HCT116 (cell line): ENCODE data around the gene CTNND2. TPM values are rescaled to one million over a fixed set of nuclear protein-coding genes. Genes with fewer than 3 reads are reported as not detected.

Source experiments
- ATAC-seq: fragments of 200-7000 bp; cut with Tn5 transposase; 2 replicates; pipeline ENCODE4 v1.9.1; 2020; ENCODE audit warnings: mild to moderate bottlenecking, moderate library complexity
- BruUV-seq: library from RNA; stranded (reverse); fragments of 400-500 nt; replicated peaks from 2 replicates; lab custom pipeline; 2021; lab: Mats Ljungman, UMichigan
- CTCF ChIA-PET: fragments of 300-600 bp; sonication (Branson Sonifier 250); formaldehyde crosslinking; loops from one replicate; lab custom pipeline; 2021; ENCODE audit warnings: antibody characterized with exemption; lab: Charles Lee
- POLR2A ChIA-PET: fragments of 300-600, 350-600 bp; sonication (Branson Sonifier 250); formaldehyde crosslinking; loops from one replicate; lab custom pipeline; 2021; ENCODE audit warnings: antibody characterized with exemption; lab: Charles Lee
- RAD21 ChIA-PET, 2 experiments: fragments of 300-600 bp; sonication (Branson Sonifier 250); formaldehyde crosslinking; loops; one replicate each; lab custom pipeline; 2023; ENCODE audit warnings: low total read pairs in 2 of 2; ENCODE audit not compliant: uncharacterized antibody in 2 of 2, unreplicated experiment in 2 of 2, low non-redundant PET in 1 of 2; lab: Charles Lee
- DNase-seq: peaks from one replicate; pipeline ENCODE4 v3.0.0-alpha.2; 2010; ENCODE audit warnings: low read depth, low spot score
- H2AFZ ChIP-seq: fragments of 200-600 bp; shearing (Covaris generic), sonication (generic); 2 replicates; pipeline ENCODE4 v1.6.1; 2017; ENCODE audit warnings: low read depth, mixed run types, mixed read lengths, antibody characterized with exemption, low read length; ENCODE audit not compliant: poor library complexity, severe bottlenecking
- H3K27ac ChIP-seq: 2 replicates; pipeline ENCODE4 v1.5.1; 2012; ENCODE audit warnings: low read depth, low read length
- H3K27me3 ChIP-seq: fragments of 200-600 bp; sonication (generic); 2 replicates; pipeline ENCODE4 v1.6.1; 2016; ENCODE audit warnings: mixed run types, low read length, mixed read lengths; ENCODE audit not compliant: insufficient read depth
- H3K36me3 ChIP-seq, 2 experiments: fragments of 200-500 bp in 1 of 2; fragments of 200-600 bp in 1 of 2; sonication (Bioruptor generic) in 1 of 2; sonication (generic) in 1 of 2; 2 replicates each; pipeline versions ENCODE4 v1.5.1 to v1.6.1; 2014 to 2016; ENCODE audit warnings: low read length in 2 of 2, inconsistent platforms in 1 of 2, mixed read lengths in 1 of 2, mixed run types in 1 of 2; ENCODE audit not compliant: insufficient read depth in 2 of 2, control insufficient read depth in 1 of 2
- H3K4me1 ChIP-seq, 2 experiments: fragments of 200-600 bp in 1 of 2; sonication (generic) in 1 of 2; 2 replicates each; pipeline versions ENCODE4 v1.5.1 to v1.6.1; 2012 to 2017; ENCODE audit warnings: low read length in 2 of 2, inconsistent platforms in 1 of 2, mild to moderate bottlenecking in 1 of 2, mixed read lengths in 1 of 2, mixed run types in 1 of 2, moderate library complexity in 1 of 2; ENCODE audit not compliant: insufficient read depth in 2 of 2, control insufficient read depth in 1 of 2
- H3K4me2 ChIP-seq: fragments of 200-600 bp; sonication (generic); 2 replicates; pipeline ENCODE4 v1.6.1; 2017; ENCODE audit warnings: mixed run types, low read length, mixed read lengths
- H3K4me3 ChIP-seq, 2 experiments: fragments of 200-600 bp in 1 of 2; sonication (generic) in 1 of 2; replicated peaks in 1 of 2; 2 replicates each; pipeline ENCODE4 v1.5.1; 2011 to 2016; ENCODE audit warnings: low read length in 2 of 2, control low read depth in 1 of 2, low read depth in 1 of 2, mild to moderate bottlenecking in 1 of 2, mixed read lengths in 1 of 2, mixed run types in 1 of 2
- H3K79me2 ChIP-seq: fragments of 200-600 bp; sonication (generic); 2 replicates; pipeline ENCODE4 v1.6.1; 2017; ENCODE audit warnings: mild to moderate bottlenecking, mixed run types, low read length, moderate library complexity, mixed read lengths; ENCODE audit not compliant: insufficient read depth
- H3K9ac ChIP-seq: fragments of 200-600 bp; sonication (generic); 2 replicates; pipeline ENCODE4 v1.6.1; 2016; ENCODE audit warnings: low read length, mixed read lengths
- H3K9me2 ChIP-seq: fragments of 200-600 bp; sonication (generic), shearing (Covaris generic); 2 replicates; pipeline ENCODE4 v1.6.1; 2017; ENCODE audit warnings: mixed run types, mild to moderate bottlenecking, moderate library complexity; ENCODE audit not compliant: insufficient read depth
- H3K9me3 ChIP-seq, 2 experiments: fragments of 200-500 bp in 1 of 2; fragments of 200-600 bp in 1 of 2; sonication (Bioruptor generic) in 1 of 2; sonication (generic) in 1 of 2; 2 replicates each; pipeline ENCODE4 v1.6.1; 2014 to 2017; ENCODE audit warnings: low read length in 2 of 2, mixed read lengths in 2 of 2, inconsistent platforms in 1 of 2, low read depth in 1 of 2, mild to moderate bottlenecking in 1 of 2, mixed run types in 1 of 2, moderate library complexity in 1 of 2; ENCODE audit not compliant: control insufficient read depth in 1 of 2, insufficient read depth in 1 of 2
- H4K20me1 ChIP-seq: fragments of 200-600 bp; sonication (generic), shearing (Covaris generic); 2 replicates; pipeline ENCODE4 v1.6.1; 2017; ENCODE audit warnings: mixed run types, mild to moderate bottlenecking, moderate library complexity; ENCODE audit not compliant: insufficient read depth
- CEBPB ChIP-seq: IDR thresholded peaks from 2 replicates; pipeline ENCODE4 v1.6.1; 2012; ENCODE audit warnings: low read depth
- EGR1 ChIP-seq: IDR thresholded peaks from 2 replicates; pipeline ENCODE4 v1.6.1; 2012; ENCODE audit warnings: low read depth
- EZH2 ChIP-seq: fragments of 200-600 bp; sonication (generic); IDR thresholded peaks from 2 replicates; pipeline ENCODE4 v1.6.1; 2017; ENCODE audit warnings: antibody characterized with exemption, mixed run types
- EZH2phosphoT487 ChIP-seq: fragments of 200-600 bp; IDR thresholded peaks from 2 replicates; pipeline ENCODE4 v1.6.1; 2018; ENCODE audit warnings: antibody characterized with exemption, borderline replicate concordance
- JUND ChIP-seq: IDR thresholded peaks from 2 replicates; pipeline ENCODE4 v1.6.1; 2012
- POLR2A ChIP-seq: IDR thresholded peaks from 2 replicates; pipeline ENCODE4 v1.7.0; 2011; ENCODE audit warnings: borderline replicate concordance; ENCODE audit not compliant: insufficient read depth, insufficient read length; ENCODE audit errors: extremely low read depth
- SIN3A ChIP-seq: IDR thresholded peaks from 2 replicates; pipeline ENCODE4 v1.6.1; 2012; ENCODE audit warnings: low read depth
- SP1 ChIP-seq: IDR thresholded peaks from 2 replicates; pipeline ENCODE4 v1.6.1; 2012; ENCODE audit warnings: low read depth
- SRF ChIP-seq: IDR thresholded peaks from 2 replicates; pipeline ENCODE4 v1.6.1; 2012; ENCODE audit warnings: low read depth
- YY1 ChIP-seq: IDR thresholded peaks from 2 replicates; pipeline ENCODE4 v1.6.1; 2011; ENCODE audit warnings: low read length, low read depth, moderate library complexity, mild to moderate bottlenecking; ENCODE audit not compliant: insufficient replicate concordance; ENCODE audit errors: extremely low read depth
- ZFX ChIP-seq: fragments of 450-650 bp; IDR thresholded peaks from 2 replicates; pipeline ENCODE4 v1.6.1; 2017
- intact Hi-C: fragments of 100-400 bp; cut with micrococcal nuclease; formaldehyde crosslinking; loops from 2 replicates; pipeline ENCODE4 v1.10.0; 2022
- total RNA-seq: library from RNA; stranded (reverse); gene quantifications from one replicate; pipeline ENCODE4 v1.2.1, GENCODE V29; 2021; ENCODE audit not compliant: unreplicated experiment
- TF ChIP-seq, protein P1 (sequence below), 3 experiments: fragments of 200-600 bp in 1 of 3; sonication (generic) in 1 of 3; IDR thresholded peaks in 2 of 3; conservative IDR thresholded peaks in 1 of 3; 2 replicates each; pipeline ENCODE4 v1.5.1; 2012 to 2017; ENCODE audit warnings: low read depth in 2 of 3, low read length in 2 of 3, antibody characterized with exemption in 1 of 3, borderline replicate concordance in 1 of 3, control low read depth in 1 of 3, mild to moderate bottlenecking in 1 of 3, mixed read lengths in 1 of 3, mixed run types in 1 of 3, moderate library complexity in 1 of 3; ENCODE audit not compliant: insufficient read depth in 1 of 3
- TF ChIP-seq, protein P2 (sequence below): IDR thresholded peaks from 2 replicates; pipeline ENCODE4 v1.6.1; 2011; ENCODE audit warnings: mild to moderate bottlenecking, low read length, moderate library complexity; ENCODE audit not compliant: insufficient replicate concordance; ENCODE audit errors: extremely low read depth
- TF ChIP-seq, protein P3 (sequence below): IDR thresholded peaks from 2 replicates; pipeline ENCODE4 v1.6.1; 2012
- TF ChIP-seq, protein P4 (sequence below): IDR thresholded peaks from 2 replicates; pipeline ENCODE4 v1.6.1; 2012; ENCODE audit warnings: low read depth
- TF ChIP-seq, protein P5 (sequence below): IDR thresholded peaks from 2 replicates; pipeline ENCODE4 v1.6.1; 2012

Gene CTNND2
- total RNA-seq, 1 experiment from 2014 or later: not detected

DNA sequence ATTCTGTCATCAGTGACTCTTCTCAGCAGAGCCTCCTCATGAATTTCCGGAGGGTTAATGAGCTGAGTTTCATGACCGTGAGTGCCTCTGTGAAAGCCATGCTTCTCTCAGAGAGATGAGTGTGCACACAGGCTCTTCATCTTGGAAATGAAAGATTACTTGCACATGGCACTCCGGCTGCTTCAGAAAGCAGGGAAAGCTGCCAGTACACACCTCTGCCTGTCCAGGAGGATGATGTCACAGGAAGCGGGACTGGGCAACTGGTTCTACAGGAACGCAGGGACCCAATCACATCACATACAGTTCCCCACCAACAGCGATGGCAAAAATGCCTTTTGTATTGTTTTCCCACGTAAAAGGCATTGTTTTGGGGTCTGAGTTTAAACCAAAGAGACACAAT, 857.2 kb downstream of the CTNND2 start:
- no peak overlapping the region for H2AFZ ChIP-seq
- H3K79me2 ChIP-seq: no peaks in the 10 kb centered on the region
- no peak for ATAC-seq
- RAD21 ChIA-PET: no interaction called here
- H4K20me1 ChIP-seq: no peaks in the 10 kb centered on the region
- H3K36me3 ChIP-seq: no peaks in the 10 kb centered on the region
- TF ChIP-seq YY1 (no peak), EGR1 (no peak), POLR2A (no peak), EZH2 (no peak), JUND (no peak), CEBPB (no peak), SRF (no peak), ZFX (no peak), SIN3A (no peak), EZH2phosphoT487 (no peak), SP1 (no peak)
- TF ChIP-seq, protein P1, sequence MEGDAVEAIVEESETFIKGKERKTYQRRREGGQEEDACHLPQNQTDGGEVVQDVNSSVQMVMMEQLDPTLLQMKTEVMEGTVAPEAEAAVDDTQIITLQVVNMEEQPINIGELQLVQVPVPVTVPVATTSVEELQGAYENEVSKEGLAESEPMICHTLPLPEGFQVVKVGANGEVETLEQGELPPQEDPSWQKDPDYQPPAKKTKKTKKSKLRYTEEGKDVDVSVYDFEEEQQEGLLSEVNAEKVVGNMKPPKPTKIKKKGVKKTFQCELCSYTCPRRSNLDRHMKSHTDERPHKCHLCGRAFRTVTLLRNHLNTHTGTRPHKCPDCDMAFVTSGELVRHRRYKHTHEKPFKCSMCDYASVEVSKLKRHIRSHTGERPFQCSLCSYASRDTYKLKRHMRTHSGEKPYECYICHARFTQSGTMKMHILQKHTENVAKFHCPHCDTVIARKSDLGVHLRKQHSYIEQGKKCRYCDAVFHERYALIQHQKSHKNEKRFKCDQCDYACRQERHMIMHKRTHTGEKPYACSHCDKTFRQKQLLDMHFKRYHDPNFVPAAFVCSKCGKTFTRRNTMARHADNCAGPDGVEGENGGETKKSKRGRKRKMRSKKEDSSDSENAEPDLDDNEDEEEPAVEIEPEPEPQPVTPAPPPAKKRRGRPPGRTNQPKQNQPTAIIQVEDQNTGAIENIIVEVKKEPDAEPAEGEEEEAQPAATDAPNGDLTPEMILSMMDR (IDR thresholded peaks at IDR 0.05 in 2 of 3, conservative IDR thresholded peaks at IDR 0.05 in 1 of 3; ENCODE audit: borderline replicate concordance in 1 of 3, insufficient read depth in 1 of 3, low read depth in 2 of 3, low read length in 2 of 3): no peak
- TF ChIP-seq, protein P2, sequence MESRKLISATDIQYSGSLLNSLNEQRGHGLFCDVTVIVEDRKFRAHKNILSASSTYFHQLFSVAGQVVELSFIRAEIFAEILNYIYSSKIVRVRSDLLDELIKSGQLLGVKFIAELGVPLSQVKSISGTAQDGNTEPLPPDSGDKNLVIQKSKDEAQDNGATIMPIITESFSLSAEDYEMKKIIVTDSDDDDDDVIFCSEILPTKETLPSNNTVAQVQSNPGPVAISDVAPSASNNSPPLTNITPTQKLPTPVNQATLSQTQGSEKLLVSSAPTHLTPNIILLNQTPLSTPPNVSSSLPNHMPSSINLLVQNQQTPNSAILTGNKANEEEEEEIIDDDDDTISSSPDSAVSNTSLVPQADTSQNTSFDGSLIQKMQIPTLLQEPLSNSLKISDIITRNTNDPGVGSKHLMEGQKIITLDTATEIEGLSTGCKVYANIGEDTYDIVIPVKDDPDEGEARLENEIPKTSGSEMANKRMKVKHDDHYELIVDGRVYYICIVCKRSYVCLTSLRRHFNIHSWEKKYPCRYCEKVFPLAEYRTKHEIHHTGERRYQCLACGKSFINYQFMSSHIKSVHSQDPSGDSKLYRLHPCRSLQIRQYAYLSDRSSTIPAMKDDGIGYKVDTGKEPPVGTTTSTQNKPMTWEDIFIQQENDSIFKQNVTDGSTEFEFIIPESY: no peak
- TF ChIP-seq, protein P3, sequence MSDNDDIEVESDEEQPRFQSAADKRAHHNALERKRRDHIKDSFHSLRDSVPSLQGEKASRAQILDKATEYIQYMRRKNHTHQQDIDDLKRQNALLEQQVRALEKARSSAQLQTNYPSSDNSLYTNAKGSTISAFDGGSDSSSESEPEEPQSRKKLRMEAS: no peak
- TF ChIP-seq, protein P4, sequence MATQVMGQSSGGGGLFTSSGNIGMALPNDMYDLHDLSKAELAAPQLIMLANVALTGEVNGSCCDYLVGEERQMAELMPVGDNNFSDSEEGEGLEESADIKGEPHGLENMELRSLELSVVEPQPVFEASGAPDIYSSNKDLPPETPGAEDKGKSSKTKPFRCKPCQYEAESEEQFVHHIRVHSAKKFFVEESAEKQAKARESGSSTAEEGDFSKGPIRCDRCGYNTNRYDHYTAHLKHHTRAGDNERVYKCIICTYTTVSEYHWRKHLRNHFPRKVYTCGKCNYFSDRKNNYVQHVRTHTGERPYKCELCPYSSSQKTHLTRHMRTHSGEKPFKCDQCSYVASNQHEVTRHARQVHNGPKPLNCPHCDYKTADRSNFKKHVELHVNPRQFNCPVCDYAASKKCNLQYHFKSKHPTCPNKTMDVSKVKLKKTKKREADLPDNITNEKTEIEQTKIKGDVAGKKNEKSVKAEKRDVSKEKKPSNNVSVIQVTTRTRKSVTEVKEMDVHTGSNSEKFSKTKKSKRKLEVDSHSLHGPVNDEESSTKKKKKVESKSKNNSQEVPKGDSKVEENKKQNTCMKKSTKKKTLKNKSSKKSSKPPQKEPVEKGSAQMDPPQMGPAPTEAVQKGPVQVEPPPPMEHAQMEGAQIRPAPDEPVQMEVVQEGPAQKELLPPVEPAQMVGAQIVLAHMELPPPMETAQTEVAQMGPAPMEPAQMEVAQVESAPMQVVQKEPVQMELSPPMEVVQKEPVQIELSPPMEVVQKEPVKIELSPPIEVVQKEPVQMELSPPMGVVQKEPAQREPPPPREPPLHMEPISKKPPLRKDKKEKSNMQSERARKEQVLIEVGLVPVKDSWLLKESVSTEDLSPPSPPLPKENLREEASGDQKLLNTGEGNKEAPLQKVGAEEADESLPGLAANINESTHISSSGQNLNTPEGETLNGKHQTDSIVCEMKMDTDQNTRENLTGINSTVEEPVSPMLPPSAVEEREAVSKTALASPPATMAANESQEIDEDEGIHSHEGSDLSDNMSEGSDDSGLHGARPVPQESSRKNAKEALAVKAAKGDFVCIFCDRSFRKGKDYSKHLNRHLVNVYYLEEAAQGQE: no peak
- TF ChIP-seq, protein P5, sequence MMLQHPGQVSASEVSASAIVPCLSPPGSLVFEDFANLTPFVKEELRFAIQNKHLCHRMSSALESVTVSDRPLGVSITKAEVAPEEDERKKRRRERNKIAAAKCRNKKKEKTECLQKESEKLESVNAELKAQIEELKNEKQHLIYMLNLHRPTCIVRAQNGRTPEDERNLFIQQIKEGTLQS: no peak
- TF ChIP-seq, all 23 proteins: peak for 0
- Histone ChIP-seq H3K9me2 (no peaks in the 10 kb centered on the region), H3K9me3 (no peaks in the 10 kb centered on the region), H3K4me1 (no peaks in the 10 kb centered on the region), H3K27me3 (peaks cover 32% of the 10 kb centered on the region), H3K4me2 (no peak overlapping the region), H3K9ac (no peak overlapping the region), H3K27ac (no peak overlapping the region), H3K4me3 (no peak overlapping the region)
- BruUV-seq: no TSS peak
- CTCF ChIA-PET: interaction anchor here (1.1 kb wide), 1 partner anchor 13 kb away, joined by 3 read pairs; no protein-coding TSS in a partner anchor
- POLR2A ChIA-PET: no interaction called here
- intact Hi-C loops: no loop called here
- DNase-seq: no peak
